ENCODE data around the gene CD47.

CD47 gene

DNA sequence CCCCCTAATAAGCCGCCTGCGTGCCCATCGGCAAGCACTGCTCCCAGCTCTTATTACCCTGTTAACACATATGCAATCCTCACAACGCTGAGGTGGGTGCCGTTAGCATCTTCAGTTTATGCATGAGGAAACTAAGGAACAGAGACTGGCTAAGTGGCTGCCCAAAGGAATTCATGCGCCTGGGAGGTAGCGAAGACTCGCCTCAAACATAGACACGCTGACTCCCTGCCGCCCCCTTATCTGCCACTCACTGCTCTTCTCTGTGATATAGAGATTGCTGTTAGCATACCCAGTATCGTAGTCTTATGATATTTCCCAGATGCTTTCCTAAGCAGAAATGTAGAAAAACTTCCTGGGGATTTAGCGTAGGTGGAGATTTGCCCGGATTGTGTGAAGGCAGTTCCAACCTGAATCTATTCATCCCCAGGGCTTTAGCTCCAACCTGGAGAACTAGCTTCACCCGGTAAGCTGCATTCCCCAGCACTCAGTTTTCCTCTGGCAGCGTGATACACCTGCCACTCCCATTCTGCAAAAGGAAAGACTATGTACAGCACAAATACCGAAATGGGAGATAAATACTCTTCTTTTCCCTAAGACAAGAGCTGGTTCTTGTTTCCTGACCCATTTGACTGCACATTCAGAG is 23.7 kb upstream of the CD47 start:
- no peak for DNase-seq

- no peak for DNase-seq
Measured at GRCh38 chr3:108113975-108114374, 23.1 kb upstream of the CD47 start.

GRCh38 chr3:108110934-108111333 is 20.1 kb upstream of the CD47 start:
- no peak for DNase-seq

- DNase-seq = no peak
Measured at GRCh38 chr3:108108416-108108815, 17.6 kb upstream of the CD47 start.

GRCh38 chr3:108106449-108106848 is 15.6 kb upstream of the CD47 start:
- DNase-seq = no peak

- no peak for DNase-seq
Measured at GRCh38 chr3:108106031-108106430, 15.2 kb upstream of the CD47 start.

GRCh38 chr3:108103886-108104797 is 13.3 kb upstream of the CD47 start:
- DNase-seq = no peak

DNA sequence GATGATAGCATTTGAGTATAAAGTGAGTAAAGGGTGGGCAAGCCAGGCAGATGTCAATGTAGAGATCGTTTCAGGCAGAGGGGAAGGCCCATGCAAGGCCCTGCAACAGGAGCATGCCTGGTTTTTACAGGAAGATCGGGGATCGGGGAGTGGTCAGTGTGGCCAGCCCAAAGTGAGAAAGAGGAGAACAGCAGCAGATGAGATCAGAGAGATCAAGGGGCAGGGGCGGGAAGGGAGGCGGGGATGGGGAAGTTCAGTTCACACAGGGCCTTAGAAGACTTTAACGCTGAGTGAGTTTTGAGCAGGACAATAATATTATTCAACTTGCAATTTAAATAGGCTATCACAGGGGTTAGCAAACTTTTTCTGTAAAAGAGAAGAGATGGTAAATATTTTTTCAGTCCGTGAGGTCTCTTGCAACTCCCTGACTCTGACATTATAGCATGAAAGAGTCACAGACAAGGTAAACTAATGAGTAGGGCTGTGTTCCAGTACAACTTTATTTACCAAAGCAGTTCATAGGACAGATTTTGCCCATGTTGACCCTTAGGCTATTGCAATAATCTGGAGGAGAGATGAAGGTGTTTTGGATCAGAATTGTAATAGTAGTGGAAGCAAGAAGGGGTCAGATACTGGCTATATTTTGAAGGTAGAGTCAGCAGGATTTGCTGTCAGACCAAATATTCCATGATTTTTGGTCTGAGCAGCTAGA is 12.4 kb upstream of the CD47 start:
- DNase-seq = no peak

DNA sequence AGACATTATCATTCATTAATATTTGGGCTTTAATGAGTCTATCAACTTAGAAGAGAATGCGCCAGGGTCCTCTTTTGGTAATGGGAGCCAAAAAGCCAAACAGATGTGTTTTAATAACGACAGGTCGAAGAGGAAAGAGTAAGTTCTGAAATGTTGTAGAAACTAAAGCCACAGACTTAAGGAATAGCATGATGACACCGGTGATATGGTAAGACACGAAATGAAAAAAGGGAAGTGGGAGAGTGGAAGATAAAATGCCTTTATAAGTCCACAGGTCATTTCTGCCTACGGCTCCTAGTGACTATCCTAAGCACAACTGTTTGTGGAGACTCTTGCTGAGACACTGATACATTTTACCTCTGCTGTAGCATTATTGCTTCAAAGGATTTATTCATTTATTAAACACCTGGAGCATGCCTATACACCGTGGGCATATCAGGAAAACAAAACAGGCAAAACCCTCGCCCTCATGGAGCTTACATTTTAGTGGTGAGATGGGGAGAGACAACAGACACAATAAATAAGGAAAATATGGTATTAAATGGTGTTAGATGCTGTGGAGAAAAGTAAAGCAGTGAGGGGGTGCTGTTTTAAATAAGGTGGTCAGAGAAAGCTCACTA is 11.7 kb upstream of the CD47 start:
- DNase-seq = no peak

- DNase-seq = peak; percentile 32 to 46
Measured at GRCh38 chr3:108100906-108101660, 10.3 kb upstream of the CD47 start.

- no peak for DNase-seq
Measured at GRCh38 chr3:108099679-108100428, 9.0 kb upstream of the CD47 start.

DNA sequence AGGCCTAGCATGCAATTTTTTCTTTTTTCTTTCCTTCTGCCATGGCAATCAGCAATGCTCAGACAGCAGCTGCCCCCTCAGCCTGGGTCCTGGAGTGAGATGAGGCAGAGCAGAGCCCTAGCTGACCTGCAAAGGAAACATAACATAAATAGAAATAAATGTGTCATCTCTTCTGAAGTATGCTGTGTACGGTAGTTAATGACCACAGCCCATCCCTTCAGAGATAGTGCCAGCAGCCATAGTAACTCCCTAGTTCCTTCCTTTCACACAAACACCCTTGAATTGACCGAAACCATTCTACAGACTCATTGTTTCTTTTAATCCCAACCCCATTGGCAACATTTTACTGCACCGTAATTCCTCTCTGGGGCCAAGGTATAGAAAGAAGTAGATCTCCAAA is 8.4 kb upstream of the CD47 start:
- no peak for DNase-seq

DNA sequence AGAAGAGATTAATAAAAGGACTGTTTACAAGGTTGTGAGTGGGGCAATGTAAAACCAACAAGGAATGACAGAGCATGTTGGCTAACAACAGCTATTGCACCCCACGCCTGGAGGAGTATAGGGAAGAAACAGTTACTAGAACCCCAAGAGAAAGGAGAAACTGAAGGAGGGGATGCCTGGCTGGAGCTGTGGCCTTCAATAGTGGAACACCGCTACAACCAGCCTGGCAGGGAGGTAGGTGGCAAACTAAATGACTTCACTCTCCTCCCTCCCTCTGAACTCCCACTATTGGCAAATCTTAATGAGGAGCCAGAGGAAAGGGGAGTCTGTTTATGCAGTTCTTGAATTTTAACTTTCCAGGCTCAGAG is 7.2 kb upstream of the CD47 start:
- DNase-seq = no peak

DNA sequence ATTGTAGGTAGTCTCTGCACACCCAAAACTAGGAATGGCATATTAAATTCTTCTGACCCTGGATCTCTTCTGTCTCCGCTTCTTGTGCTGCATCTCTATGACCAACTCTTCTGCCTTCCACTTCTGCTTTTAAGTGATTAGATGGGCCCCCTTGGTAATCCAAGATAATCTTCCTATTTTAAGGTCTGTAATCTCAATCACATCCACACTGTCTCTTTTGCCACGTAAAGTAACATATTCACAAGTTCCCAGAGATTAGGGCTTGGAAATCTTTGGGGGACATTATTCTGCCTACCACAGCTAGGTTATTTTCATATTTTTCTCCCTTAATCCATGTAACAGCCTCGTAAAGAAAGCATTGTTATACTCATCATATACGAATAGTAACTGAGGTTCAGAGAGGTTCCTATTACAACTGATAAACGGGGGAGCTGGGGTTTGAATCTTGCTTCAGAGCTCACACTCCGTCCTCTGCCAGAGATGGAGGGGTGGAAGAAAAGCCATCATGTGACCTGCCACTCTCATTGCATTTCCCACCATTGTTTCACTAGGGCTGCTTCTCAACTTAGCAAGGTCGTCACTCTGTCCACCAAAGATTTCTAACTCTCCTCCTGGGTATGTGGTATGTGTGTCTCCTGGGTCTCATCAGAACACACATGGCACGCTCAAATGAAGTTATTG is 6.6 kb upstream of the CD47 start:
- DNase-seq = no peak

GRCh38 chr3:108096532-108097321 is 5.9 kb upstream of the CD47 start:
- DNase-seq = no peak

GRCh38 chr3:108093616-108094015 is 2.8 kb upstream of the CD47 start:
- DNase-seq = peak; percentile 24 to 40

GRCh38 chr3:108093021-108093420 is 2.2 kb upstream of the CD47 start:
- no peak for DNase-seq

GRCh38 chr3:108092501-108092900 is 1.7 kb upstream of the CD47 start:
- no peak for DNase-seq

DNA sequence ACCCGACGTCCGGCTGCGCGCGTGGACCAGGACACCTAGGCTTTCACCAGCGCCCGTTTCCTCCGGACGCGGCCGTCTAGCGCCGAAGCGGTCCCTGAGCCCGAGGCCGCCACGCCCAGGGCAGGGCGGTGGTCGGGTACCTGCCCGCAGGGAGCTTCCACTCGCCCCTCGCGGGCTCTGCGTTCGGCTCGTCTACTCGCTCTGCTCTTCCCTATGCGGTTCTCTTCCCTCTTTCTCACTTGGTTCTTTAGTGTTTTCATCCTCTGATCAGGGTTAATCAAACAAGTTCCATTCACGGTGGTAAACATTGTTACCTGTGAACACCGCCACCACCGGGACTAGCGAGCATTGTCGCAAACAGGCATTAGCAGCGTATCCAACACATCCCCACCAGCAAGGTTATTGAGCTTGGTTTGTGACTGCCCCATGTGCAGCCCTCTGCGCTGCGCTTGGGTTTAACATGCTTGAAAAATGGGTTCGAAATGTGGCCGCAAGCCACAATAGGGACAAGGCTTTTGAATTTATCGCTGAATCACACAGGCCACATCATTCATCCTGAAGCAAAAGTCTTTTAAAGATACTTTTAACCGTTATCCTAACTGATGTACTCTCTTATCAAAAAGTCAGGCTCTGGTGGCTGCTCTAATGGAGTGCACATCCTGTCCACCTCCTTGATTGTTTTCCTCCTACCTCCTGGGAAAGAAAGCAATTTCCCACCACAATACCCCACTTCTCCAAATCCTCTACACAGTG is 843 bp upstream of the CD47 start:
- DNase-seq = peak; percentile 45 to 49

Data from activated CD4-positive, alpha-beta T cell treated with anti-CD3 and anti-CD28 coated beads, Interleukin-2, amount 50 U/mL, for 4 hours (primary cell).